Retinal pigment epithelial cell (primary cell): ENCODE measurements around the gene DOCK7.

Source experiments
- DNase-seq: peaks from one replicate; pipeline ENCODE4 v3.0.0-alpha.2; 2010; ENCODE audit warnings: low read depth
- H3K4me3 ChIP-seq: 2 replicates; pipeline ENCODE4 v1.5.1; 2011; ENCODE audit warnings: mild to moderate bottlenecking, low read length, control low read depth, moderate library complexity
- TF ChIP-seq, protein P1 (sequence below): conservative IDR thresholded peaks from 2 replicates; pipeline ENCODE4 v1.5.1; 2011; ENCODE audit warnings: low read depth, low read length, control low read depth, inconsistent platforms

DOCK7 gene

DNA sequence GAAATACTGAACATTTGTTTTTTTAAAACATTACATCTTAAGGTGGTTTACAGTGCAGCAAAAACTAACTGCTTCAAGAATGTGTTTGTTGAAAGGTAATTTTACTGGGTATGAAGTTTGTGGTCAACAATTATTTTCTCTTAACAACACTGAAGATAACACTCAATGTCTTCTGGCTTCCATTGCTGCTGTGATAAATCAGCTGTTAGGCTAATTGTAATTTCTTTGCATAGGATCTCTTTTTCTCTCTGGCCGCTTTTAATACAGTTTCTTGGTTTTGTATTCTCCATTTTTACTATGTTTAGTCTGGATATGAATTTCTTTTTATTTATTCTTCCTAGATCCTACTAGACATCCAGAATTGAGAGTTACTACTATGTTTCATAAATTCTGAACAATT, 44.9 kb downstream of the DOCK7 start:
- DNase-seq, result no peak
- H3K4me3 ChIP-seq, result no peak overlapping the region
- TF ChIP-seq, protein P1, sequence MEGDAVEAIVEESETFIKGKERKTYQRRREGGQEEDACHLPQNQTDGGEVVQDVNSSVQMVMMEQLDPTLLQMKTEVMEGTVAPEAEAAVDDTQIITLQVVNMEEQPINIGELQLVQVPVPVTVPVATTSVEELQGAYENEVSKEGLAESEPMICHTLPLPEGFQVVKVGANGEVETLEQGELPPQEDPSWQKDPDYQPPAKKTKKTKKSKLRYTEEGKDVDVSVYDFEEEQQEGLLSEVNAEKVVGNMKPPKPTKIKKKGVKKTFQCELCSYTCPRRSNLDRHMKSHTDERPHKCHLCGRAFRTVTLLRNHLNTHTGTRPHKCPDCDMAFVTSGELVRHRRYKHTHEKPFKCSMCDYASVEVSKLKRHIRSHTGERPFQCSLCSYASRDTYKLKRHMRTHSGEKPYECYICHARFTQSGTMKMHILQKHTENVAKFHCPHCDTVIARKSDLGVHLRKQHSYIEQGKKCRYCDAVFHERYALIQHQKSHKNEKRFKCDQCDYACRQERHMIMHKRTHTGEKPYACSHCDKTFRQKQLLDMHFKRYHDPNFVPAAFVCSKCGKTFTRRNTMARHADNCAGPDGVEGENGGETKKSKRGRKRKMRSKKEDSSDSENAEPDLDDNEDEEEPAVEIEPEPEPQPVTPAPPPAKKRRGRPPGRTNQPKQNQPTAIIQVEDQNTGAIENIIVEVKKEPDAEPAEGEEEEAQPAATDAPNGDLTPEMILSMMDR, result no peak

DNA sequence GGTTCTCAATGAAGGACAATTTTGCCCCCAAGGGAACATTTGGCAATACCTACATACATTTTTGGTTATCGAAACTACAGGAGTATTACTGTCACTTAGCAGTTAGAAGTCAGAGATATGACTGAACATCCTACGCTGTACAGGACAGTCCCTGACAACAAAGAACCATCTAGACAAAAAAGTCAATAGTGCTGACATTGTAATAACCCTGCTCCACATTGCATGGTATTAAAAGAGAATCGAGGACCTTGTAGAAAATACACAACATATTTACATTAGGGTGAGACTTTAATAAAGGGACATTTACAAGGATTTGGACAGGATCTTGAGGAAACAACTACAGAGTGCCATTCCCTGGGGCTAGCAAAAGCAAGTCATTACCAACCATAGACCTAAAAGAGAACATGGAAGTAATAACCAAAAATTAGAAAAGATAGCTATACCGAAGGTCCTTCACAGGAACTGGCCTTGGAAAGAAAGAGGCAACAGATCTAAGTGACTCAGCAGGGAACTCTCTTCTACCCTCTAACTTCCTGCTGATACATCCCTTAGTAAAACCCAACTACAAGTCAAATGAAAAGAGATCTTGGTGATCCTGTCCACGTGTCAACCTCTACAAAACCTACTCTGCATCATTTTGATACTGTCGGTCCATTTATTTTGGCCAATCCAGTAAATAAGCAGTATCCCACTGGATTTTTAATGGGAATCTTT, 50.6 kb downstream of the DOCK7 start:
- H3K4me3 ChIP-seq, result no peak overlapping the region
- TF ChIP-seq, protein P1, result no peak
- no peak for DNase-seq

DNA sequence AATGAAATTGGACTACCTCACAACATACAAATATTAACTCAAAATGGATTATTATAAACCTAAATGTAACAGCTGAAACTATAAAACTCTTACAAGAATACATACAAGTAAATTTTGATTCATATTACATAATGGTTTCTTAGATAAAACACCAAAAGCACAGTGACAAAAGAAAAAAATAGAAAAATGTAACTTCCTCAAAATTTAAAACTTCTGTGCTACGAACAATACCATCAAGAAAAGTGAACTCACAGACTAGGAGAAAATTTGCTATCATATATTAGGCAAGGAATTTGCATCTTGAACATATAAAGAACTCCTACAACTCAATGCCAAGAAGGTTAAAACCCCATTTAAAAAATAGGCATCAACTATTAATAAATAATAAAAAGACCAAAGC, 59.7 kb downstream of the DOCK7 start:
- no peak for DNase-seq
- H3K4me3 ChIP-seq, result no peak overlapping the region
- TF ChIP-seq, protein P1, result no peak

DNA sequence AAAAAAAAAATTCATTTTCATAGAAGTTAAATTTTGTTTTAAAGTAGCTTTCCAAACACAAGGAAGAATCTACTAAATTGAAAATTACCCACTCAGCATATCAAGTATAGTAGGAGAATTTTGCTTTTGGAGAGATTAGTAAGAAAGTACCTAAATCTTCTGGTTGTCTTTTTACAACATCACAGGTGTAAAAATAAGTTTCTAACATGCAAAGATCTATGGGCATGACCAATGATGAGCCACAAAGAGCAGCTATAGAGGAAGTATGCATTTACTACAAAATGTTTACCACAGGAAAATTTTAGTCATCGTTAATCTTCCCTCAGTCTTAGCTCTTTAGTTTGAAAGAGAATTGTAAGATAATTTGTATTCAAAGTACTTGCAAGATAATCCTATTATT, 62.8 kb downstream of the DOCK7 start:
- TF ChIP-seq, protein P1, result no peak
- no peak overlapping the region for H3K4me3 ChIP-seq
- DNase-seq, result peak; percentile 35

DNA sequence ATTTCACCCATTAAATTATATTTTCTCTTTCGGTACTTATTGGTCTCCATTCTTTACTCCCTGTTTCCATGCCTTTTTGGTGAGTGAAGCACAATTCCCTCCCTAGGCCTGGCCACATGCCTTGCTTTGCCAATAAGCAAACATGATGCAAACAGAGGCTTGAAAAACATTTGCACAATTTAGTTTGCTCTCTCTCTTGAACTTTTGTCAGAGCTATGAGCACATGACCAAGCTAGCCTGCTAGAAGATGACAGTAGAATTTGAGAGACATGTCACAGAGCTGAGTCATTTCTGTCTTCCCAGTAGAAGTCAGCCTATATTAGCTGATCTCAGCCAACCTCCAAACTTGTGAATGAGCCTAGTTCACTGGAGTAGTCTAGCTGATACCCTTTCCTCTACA, 66.3 kb downstream of the DOCK7 start:
- no peak overlapping the region for H3K4me3 ChIP-seq
- TF ChIP-seq, protein P1, result no peak
- peak; percentile 48 for DNase-seq

DNA sequence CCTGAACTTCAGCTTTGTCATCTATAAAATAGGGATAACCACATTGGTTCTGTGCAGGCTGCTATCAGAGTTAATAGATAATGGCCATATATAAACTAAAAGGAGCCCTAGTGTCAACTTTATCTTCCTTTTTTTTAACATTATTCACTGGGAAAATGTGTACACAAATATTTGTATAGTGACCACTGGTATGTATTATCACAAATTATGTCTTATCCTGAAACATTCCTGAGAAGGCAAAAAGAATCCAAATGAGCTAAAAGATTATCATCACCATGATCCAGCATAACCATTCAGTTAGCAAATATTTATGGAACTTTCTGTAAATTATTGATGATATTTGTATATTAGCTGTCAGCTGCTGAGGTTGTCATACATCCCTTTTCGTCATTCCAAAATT, 74.3 kb downstream of the DOCK7 start:
- DNase-seq, result no peak
- H3K4me3 ChIP-seq, result no peak overlapping the region
- TF ChIP-seq, protein P1, result no peak

DNA sequence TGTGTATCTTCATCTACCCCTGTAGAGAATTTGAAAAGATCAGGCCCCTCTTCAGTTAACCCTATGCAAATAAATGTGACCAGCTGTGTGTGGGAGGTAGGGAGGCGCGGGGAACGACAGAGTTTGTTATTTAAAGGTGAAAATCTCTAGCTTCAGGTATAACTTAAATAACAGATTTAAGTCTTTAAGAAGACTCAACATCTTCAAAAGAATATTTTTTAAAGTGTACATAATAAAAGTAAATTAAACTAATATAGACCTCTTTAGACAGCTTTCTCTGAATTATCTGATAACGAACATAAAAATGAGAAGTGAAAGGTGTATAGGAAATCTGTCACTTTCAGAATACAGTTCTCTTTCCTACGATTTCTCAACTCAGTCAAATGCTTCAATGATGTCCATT, 74.9 kb downstream of the DOCK7 start:
- TF ChIP-seq, protein P1, result no peak
- no peak for DNase-seq
- no peak overlapping the region for H3K4me3 ChIP-seq
